ENCODE measurements around the gene CDIPT.

CDIPT gene

DNA sequence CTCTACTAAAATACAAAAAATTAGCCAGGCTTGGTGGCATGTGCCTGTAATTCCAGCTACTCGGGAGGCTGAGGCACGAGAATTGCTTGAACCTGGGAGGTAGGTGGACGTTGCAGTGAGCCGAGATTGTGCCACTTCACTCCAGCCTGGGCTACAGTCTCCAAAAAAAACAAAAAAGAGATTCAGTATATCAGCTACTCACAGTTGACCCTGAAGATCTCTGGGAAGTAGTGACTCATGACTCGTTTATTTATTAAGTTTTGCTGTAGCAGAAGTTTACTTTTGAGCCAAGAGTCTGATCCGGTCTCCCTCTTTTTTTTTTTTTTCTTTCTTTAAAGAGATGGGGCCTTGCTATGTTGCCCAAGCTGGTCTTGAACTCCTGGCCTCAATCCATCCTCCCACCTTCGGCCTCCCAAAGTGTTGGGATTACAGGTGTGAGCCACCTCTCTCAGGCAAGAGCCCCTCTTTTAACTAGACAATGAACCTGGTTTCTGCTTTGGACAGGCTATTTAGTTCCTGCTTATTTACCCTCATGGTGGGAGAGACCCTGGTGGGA lies 38.4 kb downstream of the CDIPT start:
- Histone ChIP-seq H3K4ac (ENCODE audit: low read length) (no peak overlapping the region), H3K14ac (ENCODE audit: low read length) (no peak overlapping the region), H2BK12ac (ENCODE audit: low read length) (no peak overlapping the region), H3K36me3 (replicated peaks in 1 of 2; ENCODE audit: control insufficient read depth in 2 of 2, insufficient read depth in 2 of 2, low read length in 2 of 2) (peaks cover 12% of the 10 kb centered on the region in 2 donors), H4K91ac (ENCODE audit: low read depth, low read length, poor library complexity) (no peak overlapping the region), H3K9me3 (replicated peaks in 1 of 2; ENCODE audit: control insufficient read depth in 2 of 2, insufficient read depth in 1 of 2, low read depth in 1 of 2, low read length in 2 of 2) (no peaks in the 10 kb centered on the region), H3K4me2 (ENCODE audit: insufficient read depth, low read length, poor library complexity, severe bottlenecking) (no peak overlapping the region), H3K79me1 (ENCODE audit: low read depth, low read length) (no peaks in the 10 kb centered on the region), H2AFZ (ENCODE audit: low read length) (no peak overlapping the region), H3K4me1 (ENCODE audit: control insufficient read depth in 2 of 2, insufficient read depth in 1 of 2, low read depth in 1 of 2, low read length in 2 of 2) (peaks cover 2 to 13% of the 10 kb centered on the region in 2 donors), H3K18ac (ENCODE audit: low read length) (peak overlapping the region; percentile 1), H3K9ac (ENCODE audit: low read depth, low read length, poor library complexity) (no peak overlapping the region), H3K23ac (ENCODE audit: low read depth, low read length, poor library complexity) (no peak overlapping the region), H4K8ac (ENCODE audit: low read depth, low read length) (no peak overlapping the region), H2BK120ac (ENCODE audit: low read depth, low read length) (no peak overlapping the region), H3K27me3 (ENCODE audit: control insufficient read depth in 3 of 3, insufficient read depth in 3 of 3, low read depth in 1 of 3, low read length in 3 of 3) (no peaks in the 10 kb centered on the region), H2BK15ac (ENCODE audit: low read length) (no peak overlapping the region), H2AK5ac (ENCODE audit: low read depth, low read length) (no peak overlapping the region), H2BK5ac (ENCODE audit: low read length) (no peak overlapping the region), H3K4me3 (ENCODE audit: low read length in 2 of 2) (no peak overlapping the region), H3K27ac (replicated peaks; ENCODE audit: low read length) (no peak overlapping the region)
- no peak for DNase-seq (ENCODE audit: low spot score)
- WGBS, 2 donors (ENCODE audit: extremely low coverage in 2 of 2, insufficient read length in 2 of 2, insufficient replicate concordance in 1 of 2) = no CpG with 5 or more reads among the region's 7 CpGs

DNA sequence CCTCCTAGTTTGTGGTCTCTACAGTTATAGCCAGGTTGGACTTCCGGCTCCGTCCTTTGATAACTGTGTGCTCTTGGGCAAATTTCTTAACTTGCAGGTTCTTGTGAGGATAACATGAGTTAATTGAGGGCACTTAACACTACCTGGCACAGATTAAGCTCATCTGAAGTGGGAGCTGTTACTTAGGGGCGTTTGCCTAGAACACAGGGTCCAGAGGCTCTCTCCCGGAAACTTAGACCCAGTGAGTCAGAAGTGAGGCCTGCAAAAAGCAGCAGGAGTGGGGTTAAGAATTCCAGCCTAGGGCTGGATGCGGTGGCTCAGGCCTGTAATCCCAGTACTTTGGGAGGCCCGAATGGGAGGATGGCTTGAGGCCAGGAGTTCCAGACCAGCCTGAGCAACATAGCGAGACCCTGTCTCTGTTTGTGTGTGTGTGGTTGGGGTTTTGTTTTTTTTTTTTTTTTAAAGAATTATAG lies 41.3 kb downstream of the CDIPT start:
- no CpG with 5 or more reads among the region's 7 CpGs for WGBS, 2 donors (ENCODE audit: extremely low coverage in 2 of 2, insufficient read length in 2 of 2, insufficient replicate concordance in 1 of 2)
- Histone ChIP-seq H2BK15ac (ENCODE audit: low read length) (no peak overlapping the region), H3K27ac (replicated peaks; ENCODE audit: low read length) (no peak overlapping the region), H3K4me1 (ENCODE audit: control insufficient read depth in 2 of 2, insufficient read depth in 1 of 2, low read depth in 1 of 2, low read length in 2 of 2) (peaks cover 7 to 14% of the 10 kb centered on the region in 2 donors), H4K8ac (ENCODE audit: low read depth, low read length) (no peak overlapping the region), H3K9ac (ENCODE audit: low read depth, low read length, poor library complexity) (no peak overlapping the region), H2BK12ac (ENCODE audit: low read length) (no peak overlapping the region), H3K14ac (ENCODE audit: low read length) (no peak overlapping the region), H3K79me1 (ENCODE audit: low read depth, low read length) (peaks cover 6% of the 10 kb centered on the region), H3K9me3 (replicated peaks in 1 of 2; ENCODE audit: control insufficient read depth in 2 of 2, insufficient read depth in 1 of 2, low read depth in 1 of 2, low read length in 2 of 2) (no peaks in the 10 kb centered on the region), H3K4ac (ENCODE audit: low read length) (no peak overlapping the region), H2BK5ac (ENCODE audit: low read length) (no peak overlapping the region), H3K36me3 (replicated peaks in 1 of 2; ENCODE audit: control insufficient read depth in 2 of 2, insufficient read depth in 2 of 2, low read length in 2 of 2) (peaks cover 28 to 33% of the 10 kb centered on the region in 2 donors), H2AFZ (ENCODE audit: low read length) (no peak overlapping the region), H3K23ac (ENCODE audit: low read depth, low read length, poor library complexity) (no peak overlapping the region), H4K91ac (ENCODE audit: low read depth, low read length, poor library complexity) (no peak overlapping the region), H3K27me3 (ENCODE audit: control insufficient read depth in 3 of 3, insufficient read depth in 3 of 3, low read depth in 1 of 3, low read length in 3 of 3) (no peaks in the 10 kb centered on the region), H3K4me3 (ENCODE audit: low read length in 2 of 2) (no peak overlapping the region), H3K18ac (ENCODE audit: low read length) (no peak overlapping the region), H2AK5ac (ENCODE audit: low read depth, low read length) (no peak overlapping the region), H3K4me2 (ENCODE audit: insufficient read depth, low read length, poor library complexity, severe bottlenecking) (no peak overlapping the region), H2BK120ac (ENCODE audit: low read depth, low read length) (no peak overlapping the region)
- no peak for DNase-seq (ENCODE audit: low spot score)

DNA sequence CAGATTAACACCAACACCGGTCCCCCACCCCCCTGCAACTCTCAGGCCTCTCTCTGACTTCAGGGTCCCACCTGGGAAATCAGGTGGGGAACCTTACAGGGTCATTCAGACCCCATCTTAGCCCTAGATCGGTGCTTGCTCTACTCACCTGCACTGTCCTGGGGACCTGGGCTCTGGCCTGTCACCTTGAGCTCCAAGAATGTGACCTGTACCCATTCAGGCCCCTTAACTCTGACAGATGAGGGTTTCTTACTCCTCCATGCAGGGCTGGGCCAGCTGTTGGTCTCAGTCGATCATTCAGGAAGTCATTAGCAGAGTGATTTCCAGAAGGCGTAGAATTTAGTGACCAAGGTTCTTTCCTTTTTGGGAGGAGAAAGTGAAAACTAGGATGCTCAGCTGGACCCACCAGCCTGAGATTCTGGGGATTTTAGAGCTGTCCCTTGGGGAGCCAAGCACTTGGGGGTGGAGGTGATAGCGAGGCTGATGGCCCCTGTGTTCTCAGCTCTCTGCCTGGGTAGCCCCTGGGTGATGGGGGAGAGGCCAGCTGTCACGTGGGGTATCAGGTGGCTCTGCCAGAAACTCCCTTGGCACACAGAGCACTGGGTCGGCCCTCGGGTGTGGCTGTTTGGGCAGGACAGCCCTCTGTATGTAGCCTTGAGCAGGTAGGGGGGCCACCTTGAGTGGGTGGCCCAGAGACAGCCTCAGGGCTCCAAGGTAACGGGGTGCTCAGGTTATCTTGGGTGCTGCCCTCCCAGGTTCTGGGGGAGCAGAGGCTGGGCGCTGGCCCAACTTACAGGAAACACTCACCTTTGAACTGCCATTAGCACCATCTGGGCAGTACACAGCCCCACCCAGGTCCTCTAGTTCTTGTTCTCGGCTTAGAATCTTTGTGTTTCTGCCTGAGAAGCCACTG lies 42.0 kb downstream of the CDIPT start:
- Histone ChIP-seq H2AK5ac (ENCODE audit: low read depth, low read length) (no peak overlapping the region), H3K36me3 (replicated peaks in 1 of 2; ENCODE audit: control insufficient read depth in 2 of 2, insufficient read depth in 2 of 2, low read length in 2 of 2) (peaks cover 28 to 33% of the 10 kb centered on the region in 2 donors), H3K4ac (ENCODE audit: low read length) (no peak overlapping the region), H3K4me1 (ENCODE audit: control insufficient read depth in 2 of 2, insufficient read depth in 1 of 2, low read depth in 1 of 2, low read length in 2 of 2) (peaks cover 7 to 14% of the 10 kb centered on the region in 2 donors), H3K18ac (ENCODE audit: low read length) (no peak overlapping the region), H3K4me2 (ENCODE audit: insufficient read depth, low read length, poor library complexity, severe bottlenecking) (no peak overlapping the region), H3K27me3 (ENCODE audit: control insufficient read depth in 3 of 3, insufficient read depth in 3 of 3, low read depth in 1 of 3, low read length in 3 of 3) (no peaks in the 10 kb centered on the region), H3K27ac (replicated peaks; ENCODE audit: low read length) (no peak overlapping the region), H3K23ac (ENCODE audit: low read depth, low read length, poor library complexity) (no peak overlapping the region), H4K8ac (ENCODE audit: low read depth, low read length) (no peak overlapping the region), H2BK12ac (ENCODE audit: low read length) (no peak overlapping the region), H3K9me3 (replicated peaks in 1 of 2; ENCODE audit: control insufficient read depth in 2 of 2, insufficient read depth in 1 of 2, low read depth in 1 of 2, low read length in 2 of 2) (no peaks in the 10 kb centered on the region), H3K4me3 (ENCODE audit: low read length in 2 of 2) (no peak overlapping the region), H2BK5ac (ENCODE audit: low read length) (no peak overlapping the region), H4K91ac (ENCODE audit: low read depth, low read length, poor library complexity) (no peak overlapping the region), H3K9ac (ENCODE audit: low read depth, low read length, poor library complexity) (no peak overlapping the region), H2BK120ac (ENCODE audit: low read depth, low read length) (no peak overlapping the region), H2BK15ac (ENCODE audit: low read length) (no peak overlapping the region), H3K79me1 (ENCODE audit: low read depth, low read length) (peaks cover 9% of the 10 kb centered on the region), H2AFZ (ENCODE audit: low read length) (no peak overlapping the region), H3K14ac (ENCODE audit: low read length) (no peak overlapping the region)
- no CpG with 5 or more reads among the region's 11 CpGs for WGBS, 2 donors (ENCODE audit: extremely low coverage in 2 of 2, insufficient read length in 2 of 2, insufficient replicate concordance in 1 of 2)
- DNase-seq (ENCODE audit: low spot score) = no peak

DNA sequence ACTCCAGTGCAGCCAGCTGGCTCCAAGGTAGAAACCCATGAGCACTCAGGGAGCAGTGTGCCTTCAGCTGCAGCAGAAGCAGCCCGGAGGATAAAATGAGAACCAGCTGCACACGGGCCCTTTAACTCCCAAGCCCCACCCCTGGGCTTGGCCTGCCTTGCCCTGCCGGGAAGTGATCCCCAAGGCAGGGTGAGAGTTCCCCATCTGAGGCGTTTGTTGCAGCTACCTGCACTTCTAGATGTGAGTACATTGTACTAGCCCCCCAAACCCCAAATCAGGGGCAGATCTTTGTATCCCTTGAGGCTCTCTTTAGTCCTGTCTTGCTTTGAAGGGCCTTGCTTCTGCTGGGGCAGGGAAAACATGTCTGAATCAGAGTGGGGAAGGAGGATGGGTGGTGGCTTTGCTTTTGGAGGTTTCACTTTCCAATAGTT lies 42.7 kb downstream of the CDIPT start, which contains the start of gene MVP:
Gene MVP, plus strand, starts transcription at position 192 of the 431 bp plus-strand sequence. CDS start 10,088 bp downstream, outside the sequence.
- no peak within 1 kb of the TSS for H3K4me3 ChIP-seq (ENCODE audit: low read length in 2 of 2)
- no peak within 1 kb of the TSS for H2AFZ ChIP-seq (ENCODE audit: low read length)
- no peak within 1 kb of the TSS for H3K23ac ChIP-seq (ENCODE audit: low read depth, low read length, poor library complexity)
- H3K14ac ChIP-seq (ENCODE audit: low read length) = no peak within 1 kb of the TSS
- no peak within 1 kb of the TSS for H2BK120ac ChIP-seq (ENCODE audit: low read depth, low read length)
- no peak for DNase-seq (ENCODE audit: low spot score)
- H3K4me2 ChIP-seq (ENCODE audit: insufficient read depth, low read length, poor library complexity, severe bottlenecking) = no peak within 1 kb of the TSS
- H3K9me3 ChIP-seq (replicated peaks in 1 of 2; ENCODE audit: control insufficient read depth in 2 of 2, insufficient read depth in 1 of 2, low read depth in 1 of 2, low read length in 2 of 2) = no peaks in the 10 kb centered on the region
- no CpG with 5 or more reads among the region's 4 CpGs for WGBS, 2 donors (ENCODE audit: extremely low coverage in 2 of 2, insufficient read length in 2 of 2, insufficient replicate concordance in 1 of 2)
- no peak within 1 kb of the TSS for H2AK5ac ChIP-seq (ENCODE audit: low read depth, low read length)
- H3K4ac ChIP-seq (ENCODE audit: low read length) = no peak within 1 kb of the TSS
- no peak within 1 kb of the TSS for H3K9ac ChIP-seq (ENCODE audit: low read depth, low read length, poor library complexity)
- no peak within 1 kb of the TSS for H2BK12ac ChIP-seq (ENCODE audit: low read length)
- H2BK5ac ChIP-seq (ENCODE audit: low read length) = no peak within 1 kb of the TSS
- H4K91ac ChIP-seq (ENCODE audit: low read depth, low read length, poor library complexity) = no peak within 1 kb of the TSS
- H3K79me1 ChIP-seq (ENCODE audit: low read depth, low read length) = peaks cover 9% of the 10 kb centered on the region
- peaks cover 8 to 10% of the 10 kb centered on the region in 2 donors for H3K4me1 ChIP-seq (ENCODE audit: control insufficient read depth in 2 of 2, insufficient read depth in 1 of 2, low read depth in 1 of 2, low read length in 2 of 2)
- H3K18ac ChIP-seq (ENCODE audit: low read length) = no peak within 1 kb of the TSS
- no peak within 1 kb of the TSS for H3K27ac ChIP-seq (replicated peaks; ENCODE audit: low read length)
- H3K27me3 ChIP-seq (ENCODE audit: control insufficient read depth in 3 of 3, insufficient read depth in 3 of 3, low read depth in 1 of 3, low read length in 3 of 3) = no peaks in the 10 kb centered on the region
- no peak within 1 kb of the TSS for H4K8ac ChIP-seq (ENCODE audit: low read depth, low read length)
- H3K36me3 ChIP-seq (replicated peaks in 1 of 2; ENCODE audit: control insufficient read depth in 2 of 2, insufficient read depth in 2 of 2, low read length in 2 of 2) = peaks cover 28 to 33% of the 10 kb centered on the region in 2 donors
- no peak within 1 kb of the TSS for H2BK15ac ChIP-seq (ENCODE audit: low read length)

Measured in neuronal stem cell (in vitro differentiated cells).